ENCODE data around the gene ZFP69B.

Gene ZFP69B

DNA sequence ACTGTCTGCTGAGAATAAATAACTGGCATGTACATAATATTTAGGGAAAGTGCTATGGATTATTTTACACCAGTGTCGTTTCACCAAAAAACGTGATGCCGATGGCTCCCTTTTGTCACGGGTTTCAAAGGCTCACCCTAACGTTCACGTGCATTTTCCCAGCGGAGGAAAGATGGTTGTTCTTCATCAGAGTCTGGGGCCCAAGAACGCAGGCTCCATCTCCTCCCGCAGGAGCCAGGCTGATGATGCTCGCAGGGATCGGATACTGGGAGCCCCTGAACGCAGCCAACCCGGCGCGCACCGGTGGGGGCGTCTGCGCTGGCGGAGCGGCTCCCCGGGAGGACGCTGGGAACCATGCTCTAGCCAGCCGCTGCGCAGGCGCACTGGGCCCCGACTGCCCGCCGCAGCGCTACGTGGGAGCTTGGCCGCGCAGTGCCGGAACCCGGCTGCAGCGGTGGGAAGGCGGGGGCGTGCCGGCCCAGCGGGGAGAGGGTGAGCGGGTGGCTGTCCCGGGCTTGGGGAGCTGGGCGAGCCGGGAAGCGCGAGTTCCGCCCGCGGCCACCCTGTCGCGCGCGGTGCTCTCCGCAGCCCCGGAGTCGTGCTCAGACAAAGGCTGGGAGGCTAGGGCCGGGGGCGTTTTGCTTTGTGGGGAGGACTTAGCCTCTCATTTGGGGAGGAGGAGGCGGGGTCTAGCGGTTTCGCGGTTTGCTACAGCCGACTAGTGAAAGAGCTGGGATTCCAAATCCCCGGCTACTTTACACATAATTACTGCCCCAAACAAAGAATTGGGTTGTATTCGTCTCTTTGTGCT lies at the start of gene ZFP69B:
TSS of gene ZFP69B (plus strand) at position 793 of the 811 bp plus-strand sequence. CDS start 486 bp downstream, outside the sequence.
- Histone ChIP-seq H3K9ac (ENCODE audit: low read depth, low read length) (peak within 1 kb of the TSS; percentile 88), H3K36me3 (ENCODE audit: insufficient read depth, low read length) (no peaks in the 10 kb centered on the region), H3K9me3 (ENCODE audit: control insufficient read depth, insufficient read depth, low read length) (peaks cover 21% of the 10 kb centered on the region)

DNA sequence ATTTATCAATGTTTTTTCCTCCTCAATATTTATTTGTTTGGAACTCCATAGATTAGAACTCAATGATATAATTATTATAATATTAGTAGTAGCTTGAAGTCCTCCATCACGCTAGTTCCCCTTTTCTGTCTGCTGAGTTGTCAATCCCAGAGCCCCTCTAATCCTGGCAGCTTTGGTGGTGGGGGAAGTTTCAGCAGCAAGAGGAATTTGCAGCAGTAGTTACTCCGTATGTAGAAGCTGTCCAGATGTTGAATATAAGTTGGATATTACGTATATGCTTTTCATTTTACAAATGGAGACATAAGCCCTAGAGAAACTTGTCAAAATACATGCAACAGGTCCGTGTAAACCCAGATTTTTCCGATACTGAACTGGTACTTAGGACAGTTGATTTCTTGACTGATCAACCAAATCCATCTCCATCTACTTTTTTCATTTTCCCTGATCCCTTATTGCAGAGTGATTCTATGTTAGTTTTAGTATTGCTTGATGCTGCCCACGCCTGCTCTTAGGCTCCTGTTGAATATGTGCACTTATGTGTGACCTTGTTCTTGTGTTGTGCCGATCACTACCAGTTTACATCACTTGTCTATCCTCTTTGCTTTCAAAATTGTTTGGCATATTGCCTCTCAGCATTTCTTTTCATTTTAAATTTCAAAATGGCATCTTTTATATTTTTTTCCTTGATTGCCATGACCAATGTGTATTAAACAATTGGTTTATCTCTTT lies 48.6 kb upstream of the ZFP69B start:
- Histone ChIP-seq H3K9ac (ENCODE audit: low read depth, low read length) (no peak overlapping the region), H3K36me3 (ENCODE audit: insufficient read depth, low read length) (no peaks in the 10 kb centered on the region), H3K9me3 (ENCODE audit: control insufficient read depth, insufficient read depth, low read length) (no peaks in the 10 kb centered on the region), H3K4me1 (ENCODE audit: insufficient read depth, low read length) (no peaks in the 10 kb centered on the region)

More for the DNA sequence above, at the start of gene ZFP69B:
- H3K4me1 ChIP-seq (ENCODE audit: insufficient read depth, low read length), result no peaks in the 10 kb centered on the region

DNA sequence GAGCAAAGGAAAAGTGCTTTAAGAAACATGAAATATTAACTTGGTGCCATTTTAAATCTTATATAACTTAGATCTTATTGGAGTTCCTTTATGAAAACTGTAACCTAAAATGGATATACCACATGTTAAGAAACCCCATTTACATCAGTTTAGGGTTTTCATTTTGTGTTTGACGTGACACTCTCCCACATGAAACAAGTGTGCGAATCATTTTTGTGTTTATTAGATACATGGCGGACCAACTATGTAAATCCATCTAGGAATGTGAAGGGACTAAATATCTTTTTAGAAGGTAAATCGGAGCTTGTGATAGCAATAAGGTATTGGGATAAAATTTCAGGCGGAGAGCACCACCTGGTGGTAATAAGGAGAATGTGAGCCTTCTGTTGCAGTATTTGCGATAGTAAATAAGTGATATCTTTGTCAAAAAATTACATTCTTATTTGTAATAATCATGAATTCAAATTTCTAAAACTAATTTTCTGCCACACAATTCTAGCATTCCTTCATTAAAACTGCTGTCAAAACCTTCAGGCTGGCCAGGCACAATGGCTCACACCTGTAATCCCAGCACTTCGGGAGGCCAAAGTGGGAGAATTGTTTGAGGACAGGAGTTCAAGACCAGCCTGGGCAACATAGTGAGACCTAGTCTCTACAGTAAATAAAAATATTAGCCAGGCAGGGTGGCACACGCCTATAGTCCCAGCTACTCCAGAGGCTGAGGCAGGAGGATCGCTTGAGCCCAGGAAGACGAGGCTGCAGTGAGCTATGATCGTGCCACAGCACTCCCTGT lies 45.4 kb upstream of the ZFP69B start:
- Histone ChIP-seq H3K9ac (ENCODE audit: low read depth, low read length) (no peak overlapping the region), H3K4me1 (ENCODE audit: insufficient read depth, low read length) (peaks cover 8% of the 10 kb centered on the region; the same call in 1 of the 2 replicates), H3K9me3 (ENCODE audit: control insufficient read depth, insufficient read depth, low read length) (no peaks in the 10 kb centered on the region), H3K36me3 (ENCODE audit: insufficient read depth, low read length) (no peaks in the 10 kb centered on the region)

GRCh38 chr1:40405812-40406211 lies 44.5 kb upstream of the ZFP69B start:
- Histone ChIP-seq H3K36me3 (ENCODE audit: insufficient read depth, low read length) (no peaks in the 10 kb centered on the region), H3K9me3 (ENCODE audit: control insufficient read depth, insufficient read depth, low read length) (no peaks in the 10 kb centered on the region), H3K9ac (ENCODE audit: low read depth, low read length) (no peak overlapping the region), H3K4me1 (ENCODE audit: insufficient read depth, low read length) (peaks cover 8% of the 10 kb centered on the region; the same call in 1 of the 2 replicates)

GRCh38 chr1:40407453-40407852 lies 42.8 kb upstream of the ZFP69B start:
- Histone ChIP-seq H3K36me3 (ENCODE audit: insufficient read depth, low read length) (no peaks in the 10 kb centered on the region), H3K9me3 (ENCODE audit: control insufficient read depth, insufficient read depth, low read length) (no peaks in the 10 kb centered on the region), H3K4me1 (ENCODE audit: insufficient read depth, low read length) (peaks cover 8% of the 10 kb centered on the region; the same call in 1 of the 2 replicates), H3K9ac (ENCODE audit: low read depth, low read length) (no peak overlapping the region)

DNA sequence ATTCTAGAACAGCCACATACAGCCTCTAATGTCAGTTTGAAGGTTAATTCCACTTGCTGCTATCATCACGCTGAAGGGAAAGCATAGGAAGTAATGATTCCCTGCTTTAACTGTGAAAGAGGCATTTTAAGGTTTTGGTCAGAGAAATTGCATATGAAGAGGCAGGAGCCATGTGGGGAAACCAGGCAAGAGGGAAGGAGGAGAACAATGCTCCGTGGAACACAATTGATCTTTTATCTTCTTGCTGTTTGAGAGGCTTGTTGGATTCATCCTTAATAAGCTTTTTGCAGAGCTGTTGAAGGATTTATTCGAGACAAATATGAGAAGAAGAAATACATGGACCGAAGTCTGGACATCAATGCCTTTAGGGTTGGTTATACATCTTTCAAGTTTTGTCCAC lies 40.8 kb upstream of the ZFP69B start:
- no peaks in the 10 kb centered on the region for H3K36me3 ChIP-seq (ENCODE audit: insufficient read depth, low read length)
- no peaks in the 10 kb centered on the region for H3K9me3 ChIP-seq (ENCODE audit: control insufficient read depth, insufficient read depth, low read length)
- H3K9ac ChIP-seq (ENCODE audit: low read depth, low read length), result no peak overlapping the region
- H3K4me1 ChIP-seq (ENCODE audit: insufficient read depth, low read length), result peaks cover 8% of the 10 kb centered on the region; the same call in 1 of the 2 replicates

DNA sequence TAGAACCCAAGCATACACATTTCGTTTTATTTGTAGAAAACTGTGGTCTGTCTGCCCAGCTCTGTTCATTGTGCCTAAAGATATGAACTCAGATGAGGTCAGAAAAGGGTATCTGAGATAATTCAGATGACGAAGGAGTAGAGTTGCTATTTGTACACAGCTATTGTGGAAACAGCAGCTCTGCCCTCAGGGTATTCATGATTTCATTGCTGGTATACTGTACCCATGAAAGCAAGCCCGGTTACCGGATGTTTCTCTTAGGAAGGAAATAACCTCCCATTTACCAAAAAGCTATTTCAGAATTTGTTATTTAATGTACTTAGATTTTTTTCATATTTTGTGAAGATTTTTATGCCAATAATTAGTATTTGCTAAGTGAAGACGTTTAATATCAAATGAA lies 39.0 kb upstream of the ZFP69B start:
- H3K9me3 ChIP-seq (ENCODE audit: control insufficient read depth, insufficient read depth, low read length), result no peaks in the 10 kb centered on the region
- H3K4me1 ChIP-seq (ENCODE audit: insufficient read depth, low read length), result peaks cover 8% of the 10 kb centered on the region; the same call in 1 of the 2 replicates
- no peak overlapping the region for H3K9ac ChIP-seq (ENCODE audit: low read depth, low read length)
- no peaks in the 10 kb centered on the region for H3K36me3 ChIP-seq (ENCODE audit: insufficient read depth, low read length)

DNA sequence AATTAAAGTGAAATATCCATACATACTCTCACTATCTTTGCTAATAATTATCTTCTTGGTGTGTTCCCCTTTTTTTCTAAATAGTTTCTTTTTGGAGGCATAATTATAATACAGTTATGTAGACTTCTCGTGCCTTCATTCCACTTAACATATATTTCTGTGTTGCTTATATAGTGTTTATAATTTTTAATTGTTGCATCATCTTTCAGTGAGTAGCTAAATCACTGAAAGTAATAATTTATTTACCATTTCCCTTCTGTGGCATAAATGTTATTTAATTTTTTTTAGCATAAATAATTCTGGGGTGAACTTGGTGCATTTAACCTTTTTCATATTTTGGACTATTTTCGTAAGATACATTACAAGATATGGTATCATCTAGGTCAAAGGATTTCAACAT lies 38.4 kb upstream of the ZFP69B start:
- H3K9me3 ChIP-seq (ENCODE audit: control insufficient read depth, insufficient read depth, low read length), result no peaks in the 10 kb centered on the region
- no peaks in the 10 kb centered on the region for H3K36me3 ChIP-seq (ENCODE audit: insufficient read depth, low read length)

GRCh38 chr1:40413527-40414252 lies 36.6 kb upstream of the ZFP69B start:
- Histone ChIP-seq H3K9me3 (ENCODE audit: control insufficient read depth, insufficient read depth, low read length) (no peaks in the 10 kb centered on the region), H3K36me3 (ENCODE audit: insufficient read depth, low read length) (no peaks in the 10 kb centered on the region), H3K4me1 (ENCODE audit: insufficient read depth, low read length) (peaks cover 7% of the 10 kb centered on the region; the same call in 1 of the 2 replicates), H3K9ac (ENCODE audit: low read depth, low read length) (no peak overlapping the region)

More for the DNA sequence above, 38.4 kb upstream of the ZFP69B start:
- H3K4me1 ChIP-seq (ENCODE audit: insufficient read depth, low read length), result peaks cover 8% of the 10 kb centered on the region; the same call in 1 of the 2 replicates
- H3K9ac ChIP-seq (ENCODE audit: low read depth, low read length), result no peak overlapping the region

DNA sequence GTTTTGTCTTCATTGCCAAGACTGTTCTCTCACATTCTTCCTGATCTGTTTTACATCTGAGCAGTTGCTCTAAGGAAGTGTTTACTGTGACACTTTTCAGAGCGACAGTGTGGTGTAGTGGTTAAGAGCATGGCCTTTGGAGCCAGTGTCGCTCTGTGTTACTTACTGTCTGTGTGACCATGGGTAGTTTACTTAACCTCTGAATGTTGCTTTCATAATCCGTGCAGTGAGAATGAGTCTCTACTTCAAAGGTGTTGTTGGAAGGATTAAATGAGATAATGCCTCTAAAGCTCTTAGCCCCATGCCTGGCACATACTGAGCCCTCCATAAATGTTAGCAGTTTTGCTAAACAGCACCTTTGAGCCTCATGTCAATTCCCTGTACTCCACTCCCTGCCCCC lies 35.9 kb upstream of the ZFP69B start:
- Histone ChIP-seq H3K4me1 (ENCODE audit: insufficient read depth, low read length) (0 out of 2 replicates have a peak, but pooled peaks cover under 1% of the 10 kb centered on the region), H3K9ac (ENCODE audit: low read depth, low read length) (no peak overlapping the region), H3K9me3 (ENCODE audit: control insufficient read depth, insufficient read depth, low read length) (no peaks in the 10 kb centered on the region), H3K36me3 (ENCODE audit: insufficient read depth, low read length) (no peaks in the 10 kb centered on the region)

GRCh38 chr1:40416709-40417108 lies 33.6 kb upstream of the ZFP69B start:
- Histone ChIP-seq H3K36me3 (ENCODE audit: insufficient read depth, low read length) (no peaks in the 10 kb centered on the region), H3K4me1 (ENCODE audit: insufficient read depth, low read length) (no peaks in the 10 kb centered on the region), H3K9ac (ENCODE audit: low read depth, low read length) (no peak overlapping the region), H3K9me3 (ENCODE audit: control insufficient read depth, insufficient read depth, low read length) (no peaks in the 10 kb centered on the region)

DNA sequence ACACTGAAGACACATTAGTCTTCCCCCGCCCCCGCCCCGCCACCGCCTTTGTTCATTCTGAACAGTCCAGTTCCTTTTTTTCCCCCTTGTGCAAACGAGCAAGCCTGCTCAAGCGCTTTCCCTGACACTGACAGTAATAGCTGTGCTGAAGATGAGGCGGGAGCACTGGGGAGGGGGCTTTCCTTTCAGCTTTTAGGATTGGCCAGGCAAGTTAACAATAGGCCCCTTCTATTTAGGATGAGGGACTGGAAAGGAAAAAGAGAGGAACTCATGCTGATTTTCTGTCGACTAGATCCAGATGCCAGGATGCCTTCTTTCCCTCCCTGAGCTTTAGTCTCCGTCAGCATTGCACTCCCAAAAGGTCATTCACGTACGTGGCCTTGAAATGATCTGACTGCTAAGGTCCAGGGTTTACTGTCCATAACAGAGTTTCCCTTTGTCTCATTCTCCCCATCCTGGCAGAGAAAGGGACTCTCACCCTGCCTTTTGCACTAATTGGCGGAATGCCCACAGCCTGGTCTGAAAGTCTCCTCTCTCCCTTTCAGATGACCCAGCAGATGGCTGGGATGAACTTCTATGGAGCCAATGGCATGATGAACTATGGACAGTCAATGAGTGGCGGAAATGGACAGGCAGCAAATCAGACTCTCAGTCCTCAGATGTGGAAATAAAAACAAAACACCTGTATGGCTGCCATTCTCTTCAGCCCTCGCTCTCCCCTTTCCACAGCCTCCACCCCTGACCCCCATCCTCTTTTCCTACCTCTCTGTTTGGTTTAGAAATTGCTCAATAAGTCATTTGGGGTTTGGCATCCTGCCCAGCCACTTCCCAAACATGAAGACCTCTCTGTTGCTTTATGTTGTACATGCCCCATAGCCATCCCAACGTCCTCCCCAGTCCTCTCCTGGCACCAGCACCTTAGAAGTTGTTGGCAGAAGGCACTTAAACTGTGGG lies 28.6 kb upstream of the ZFP69B start:
- H3K9ac ChIP-seq (ENCODE audit: low read depth, low read length), result no peak overlapping the region
- no peaks in the 10 kb centered on the region for H3K36me3 ChIP-seq (ENCODE audit: insufficient read depth, low read length)
- H3K4me1 ChIP-seq (ENCODE audit: insufficient read depth, low read length), result no peaks in the 10 kb centered on the region
- no peaks in the 10 kb centered on the region for H3K9me3 ChIP-seq (ENCODE audit: control insufficient read depth, insufficient read depth, low read length)

Data from ES-I3 (cell line).